GM21367 (cell line): Measurements from ENCODE around the gene OLFML2A.
A peak's percentile ranks its signal among the peaks of the same experiment; 100 is the strongest.

Experiments used
- ATAC-seq: cut with Tn5 transposase; IDR thresholded peaks from one replicate; pipeline ENCODE4 v1.9.1; 2021; ENCODE audit not compliant: unreplicated experiment

OLFML2A gene

DNA sequence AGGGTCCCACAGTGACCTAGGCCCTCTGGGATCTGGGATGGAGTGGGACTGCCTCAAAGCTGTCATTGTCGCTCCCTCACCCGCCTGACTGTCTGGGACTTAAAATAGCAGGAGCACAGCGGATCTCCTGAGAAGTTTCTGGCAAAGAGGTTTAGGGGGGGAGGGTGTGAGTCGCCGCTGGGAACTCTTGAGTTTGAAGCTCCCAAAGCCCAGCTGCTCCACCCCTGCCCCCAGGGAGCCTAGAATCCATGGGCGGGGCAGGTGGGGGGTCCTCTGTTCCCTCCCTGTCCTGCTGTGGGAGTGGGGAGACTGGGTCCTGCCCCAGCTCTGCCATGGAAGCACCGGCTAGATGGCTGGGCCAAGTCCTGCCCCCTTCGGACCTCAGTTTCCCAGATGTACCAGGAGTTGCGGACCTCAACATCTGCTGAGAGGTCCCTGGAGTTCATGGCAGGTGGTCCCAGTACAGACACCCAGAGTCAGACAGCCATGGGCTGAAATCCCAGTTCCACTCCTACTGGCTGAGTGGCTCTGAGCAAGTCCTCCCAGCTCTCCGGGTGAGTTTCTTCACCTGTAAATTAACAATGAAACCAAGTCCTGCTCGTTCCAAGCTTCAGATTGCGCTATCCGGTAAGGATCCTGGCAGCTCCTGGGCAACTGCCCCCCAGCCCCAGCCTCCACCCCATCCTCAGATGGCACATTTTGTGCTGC is 75.3 kb downstream of the OLFML2A start:
- no peak for ATAC-seq

- ATAC-seq, result peak; percentile 49
Observed at GRCh38 chr9:124852829-124853531, 76.0 kb downstream of the OLFML2A start, which contains the start of gene WDR38. Gene WDR38, plus strand, starts transcription at chr9:124853460. Its CDS starts 72 bp downstream, at chr9:124853532.

- ATAC-seq, result no peak
Observed at GRCh38 chr9:124853605-124854143, 76.7 kb downstream of the OLFML2A start.

DNA sequence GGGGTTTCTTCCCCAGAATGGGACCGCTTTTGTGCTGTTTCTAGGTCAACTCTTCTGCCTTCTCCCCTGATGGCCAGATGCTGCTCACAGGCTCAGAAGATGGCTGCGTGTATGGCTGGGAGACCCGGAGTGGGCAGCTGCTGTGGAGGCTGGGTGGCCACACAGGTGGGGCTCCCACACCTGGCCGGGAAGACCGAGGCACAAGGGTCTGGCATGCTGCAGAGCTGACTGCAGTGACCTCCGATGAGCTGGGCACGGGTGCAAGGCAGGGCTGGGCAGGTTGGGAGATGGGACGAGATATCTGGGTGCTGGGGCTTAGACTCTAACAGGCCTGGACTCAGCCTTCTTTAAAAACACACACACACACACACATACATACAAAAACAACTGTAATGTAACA is 77.2 kb downstream of the OLFML2A start:
- ATAC-seq, result no peak

DNA sequence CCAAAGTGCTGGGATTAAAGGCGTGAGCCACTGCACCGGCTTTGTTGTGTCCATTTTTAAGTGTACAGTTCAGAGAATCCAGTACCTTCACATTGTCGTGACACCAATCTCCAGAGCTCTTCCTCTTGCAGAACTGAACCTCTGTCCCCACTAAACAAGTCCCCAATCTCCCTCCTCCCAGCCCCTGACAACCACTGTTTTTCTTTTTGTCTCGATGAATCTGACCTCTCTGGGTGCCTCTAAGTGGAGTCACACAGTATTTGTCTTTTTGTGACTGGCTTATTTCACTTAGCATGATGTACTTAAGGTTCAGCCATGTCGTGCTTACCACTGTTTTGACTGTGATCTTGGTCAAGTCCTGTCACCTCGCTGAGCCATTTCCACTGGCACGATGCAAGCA is 77.9 kb downstream of the OLFML2A start:
- no peak for ATAC-seq

DNA sequence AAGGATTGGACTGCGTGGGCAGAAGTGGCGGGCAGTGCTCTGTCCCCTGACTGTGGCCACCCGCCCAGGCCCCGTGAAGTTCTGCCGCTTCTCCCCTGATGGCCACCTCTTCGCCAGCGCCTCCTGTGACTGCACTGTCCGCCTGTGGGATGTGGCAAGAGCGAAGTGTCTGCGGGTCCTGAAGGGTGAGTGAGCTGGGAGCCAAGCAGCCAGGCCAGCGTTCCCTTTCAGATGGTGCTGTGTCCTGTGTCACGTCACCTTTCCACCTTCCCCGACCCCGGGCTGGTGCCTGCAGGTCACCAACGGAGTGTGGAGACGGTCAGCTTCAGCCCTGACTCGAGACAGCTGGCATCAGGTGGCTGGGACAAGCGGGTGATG is 78.6 kb downstream of the OLFML2A start:
- ATAC-seq, result no peak

GRCh38 chr9:124855944-124856765 is 79.2 kb downstream of the OLFML2A start:
- no peak for ATAC-seq

DNA sequence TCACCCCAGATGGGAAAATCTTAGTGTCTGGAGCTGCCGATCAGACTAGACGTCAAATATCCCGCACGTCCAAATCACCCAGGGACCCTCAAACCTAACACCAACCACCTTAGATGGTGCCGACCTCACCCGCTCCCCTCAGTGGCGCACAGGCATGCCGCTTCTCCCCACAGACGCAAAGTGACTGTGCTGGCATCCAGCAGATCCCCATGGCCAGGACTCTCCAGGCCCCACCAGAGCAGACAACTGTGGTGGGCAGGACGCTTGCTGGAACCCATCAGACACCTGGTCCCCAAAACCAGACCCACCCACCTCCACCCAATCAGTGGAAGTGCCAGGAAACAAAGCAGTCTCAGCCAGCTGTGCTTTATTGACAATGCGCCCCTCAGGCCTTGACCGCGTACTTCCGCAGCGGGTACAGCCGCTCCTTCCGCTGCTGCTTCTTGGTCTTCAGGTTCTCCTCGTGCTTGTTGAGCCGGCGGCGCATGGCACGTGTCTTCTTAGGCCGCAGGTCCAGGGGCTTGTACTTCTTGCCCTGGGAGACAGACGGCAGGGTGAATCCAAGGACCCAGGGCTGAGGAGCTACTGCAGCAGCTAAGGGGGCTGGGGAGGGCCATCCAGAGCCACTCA is 80.7 kb downstream of the OLFML2A start:
- no peak for ATAC-seq

DNA sequence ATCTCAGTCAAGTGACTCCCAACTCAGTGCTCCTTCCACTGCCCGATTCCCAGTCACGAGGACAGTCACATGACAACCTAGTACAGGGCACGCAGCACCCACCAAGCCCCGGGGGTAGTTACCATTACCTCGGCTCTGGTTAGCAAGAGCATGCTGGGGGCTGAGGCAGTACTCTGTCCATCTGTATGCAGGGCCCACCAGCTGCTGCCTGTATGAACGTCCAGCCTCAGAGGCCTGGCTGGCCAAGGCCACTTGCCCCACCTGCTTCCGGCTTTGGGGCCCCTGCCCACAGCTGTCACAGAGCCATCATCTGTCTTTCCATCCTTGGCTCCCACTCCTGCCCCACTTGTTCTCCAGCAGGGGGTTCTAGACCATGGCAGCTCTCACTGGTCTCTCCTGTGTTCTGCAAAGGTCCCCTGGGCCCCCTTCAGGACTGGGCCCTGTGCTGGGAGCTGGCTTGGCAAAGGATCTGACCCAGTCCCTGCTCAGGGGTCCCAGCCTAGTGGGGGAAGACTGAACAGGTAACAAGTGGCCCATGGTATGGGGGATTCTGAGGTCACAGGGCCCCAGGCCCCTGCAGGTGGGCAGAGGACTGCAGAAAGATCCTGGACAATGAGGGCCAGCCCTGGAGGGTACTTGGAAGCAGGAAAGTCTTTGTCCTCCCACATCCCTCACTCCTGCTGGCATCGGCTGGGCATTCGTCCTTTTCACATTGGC is 81.6 kb downstream of the OLFML2A start:
- no peak for ATAC-seq

GRCh38 chr9:124859803-124860581 is 83.1 kb downstream of the OLFML2A start:
- ATAC-seq, result no peak

DNA sequence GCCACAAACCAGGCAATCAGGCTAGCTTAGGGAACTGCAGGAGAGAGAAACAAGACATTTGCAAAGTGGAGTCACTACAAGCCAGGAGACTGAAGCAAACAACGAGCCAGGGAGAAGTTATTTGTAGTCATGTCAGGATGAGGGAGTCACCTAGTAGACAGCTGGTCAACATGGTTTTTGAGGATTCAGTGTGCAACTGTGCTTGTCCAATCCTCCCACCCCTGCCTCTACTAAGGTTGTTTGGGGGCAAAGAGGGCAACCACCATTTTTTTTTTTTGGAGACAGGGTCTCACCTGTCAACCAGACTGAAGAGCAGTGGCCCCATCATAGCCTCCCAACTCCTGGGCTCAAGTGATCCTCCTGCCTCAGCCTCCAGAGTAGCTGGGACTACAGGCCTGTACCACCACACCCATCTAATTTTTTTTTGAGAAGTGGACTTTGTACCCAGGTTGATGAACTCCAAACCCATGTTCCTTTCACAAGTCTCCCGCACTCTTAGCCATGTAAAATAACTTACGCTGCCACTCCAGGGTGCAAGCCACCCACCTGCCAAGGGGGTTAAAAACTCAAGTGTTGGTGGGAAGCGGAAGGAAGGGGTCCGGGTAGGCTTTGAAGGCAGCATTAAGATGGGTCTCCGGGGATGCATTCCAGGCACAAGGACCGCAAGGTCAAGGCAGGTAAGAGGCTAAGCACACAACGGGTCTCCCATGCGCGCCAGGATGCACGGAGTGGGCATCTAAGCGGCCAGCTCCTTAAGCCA is 83.8 kb downstream of the OLFML2A start:
- no peak for ATAC-seq

- ATAC-seq, result peak; percentile 73
Observed at GRCh38 chr9:124861342-124862229, 84.7 kb downstream of the OLFML2A start, which contains the start of the genes ARPC5L and RPL35. Gene ARPC5L, plus strand, starts transcription at chr9:124862130. Its CDS starts 7,161 bp downstream, at chr9:124869291. Gene RPL35, minus strand, starts transcription at chr9:124861957. Its CDS starts 45 bp downstream, at chr9:124861912.

GRCh38 chr9:124863371-124863871 is 86.5 kb downstream of the OLFML2A start:
- ATAC-seq, result no peak
